Measurements from ENCODE around the gene ZNF319.

Gene ZNF319

DNA sequence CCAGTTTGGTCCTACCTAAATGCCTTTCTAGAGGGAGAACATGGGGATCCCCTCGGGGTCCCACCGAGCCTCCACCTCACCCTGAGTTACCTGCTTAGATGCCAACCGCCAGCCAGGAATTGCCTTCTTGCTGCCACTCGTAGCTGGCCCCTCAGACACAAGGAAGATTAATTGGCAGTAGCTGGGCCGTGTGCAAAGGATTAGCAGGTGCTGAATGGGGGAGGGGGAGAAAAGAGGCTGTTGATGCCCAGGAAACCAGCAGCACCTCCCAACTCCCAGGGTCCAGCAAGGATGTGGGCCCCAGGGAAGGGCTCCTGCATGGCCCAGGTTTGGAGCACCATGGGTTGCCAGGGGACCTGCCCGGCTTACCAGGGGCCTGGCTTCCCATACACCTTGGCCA, 29.5 kb downstream of the ZNF319 start, which contains the start of gene CNGB1:
Gene CNGB1 (minus strand): TSS at position 159 of the 400 bp plus-strand sequence. CDS start 3,842 bp downstream, outside the sequence.
- no peak for DNase-seq

DNA sequence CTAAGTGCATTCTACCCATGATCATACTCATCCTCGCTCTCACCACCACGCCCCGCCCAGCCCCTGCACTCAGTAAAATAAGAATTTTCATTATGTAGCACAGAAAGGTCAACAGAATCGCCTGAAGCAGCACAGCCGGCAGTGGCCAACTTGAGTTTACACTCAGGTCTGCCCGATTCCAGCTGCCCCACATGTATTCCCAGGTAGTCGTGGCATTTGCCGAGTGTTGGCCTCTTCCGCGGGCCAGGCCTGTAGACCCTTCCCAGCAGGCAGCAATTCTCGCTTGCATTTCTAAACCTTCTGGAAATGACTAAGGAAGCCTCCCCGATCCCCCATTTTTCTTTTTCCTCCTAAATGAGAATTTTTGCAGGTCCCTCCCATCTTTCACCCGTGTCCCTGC, 30.2 kb downstream of the ZNF319 start:
- no peak for DNase-seq

DNA sequence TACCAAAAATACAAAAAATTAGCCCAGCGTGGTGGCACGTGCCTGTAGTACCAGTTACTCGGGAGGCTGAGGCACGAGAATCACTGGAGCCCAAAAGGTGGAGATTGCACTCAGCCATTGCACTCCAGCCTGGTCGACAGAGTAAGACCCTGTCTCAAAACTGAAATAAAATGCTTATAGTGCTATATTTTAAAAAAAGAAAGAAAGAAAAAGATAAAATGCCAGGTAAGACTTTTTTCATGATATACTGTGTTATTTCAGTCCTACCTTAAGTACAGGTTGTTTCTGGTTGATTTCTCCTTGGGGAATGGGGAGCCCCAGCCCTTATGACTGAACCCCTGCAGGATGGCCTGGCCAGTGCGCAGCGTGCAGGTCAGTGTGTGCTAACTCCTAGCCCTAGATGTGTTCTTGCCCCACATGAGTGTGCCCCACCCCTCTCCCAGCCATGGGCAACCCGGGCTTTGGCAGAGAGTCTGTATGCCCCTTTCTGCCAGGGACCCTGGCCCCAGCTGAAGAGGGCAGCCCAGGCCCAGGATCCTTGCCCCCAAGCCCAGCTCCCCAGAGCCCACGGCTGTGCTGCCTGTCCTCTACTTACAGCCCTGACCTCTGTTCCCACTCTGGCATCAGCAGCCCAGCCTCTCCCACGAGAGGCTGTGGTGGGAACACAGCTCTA, 30.9 kb downstream of the ZNF319 start:
- no peak for DNase-seq

DNA sequence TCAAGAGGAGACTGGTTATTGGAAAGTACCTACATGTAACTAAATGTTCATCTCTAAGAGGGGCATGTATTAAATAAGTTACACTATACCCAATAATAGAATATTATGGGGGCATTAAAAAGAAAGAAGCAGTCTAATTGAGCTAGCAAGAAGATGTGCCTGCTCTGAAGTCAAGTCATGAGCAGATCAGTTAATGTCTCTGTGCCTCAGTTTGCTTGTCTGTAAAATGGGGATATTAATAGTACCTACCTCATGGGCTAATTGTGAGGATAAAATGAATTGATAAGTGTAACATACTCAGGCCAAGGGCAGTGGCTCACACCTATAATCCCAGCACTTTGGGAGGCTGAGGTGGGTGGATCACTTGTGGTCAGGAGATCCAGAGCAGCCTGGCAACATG, 32.6 kb downstream of the ZNF319 start:
- no peak for DNase-seq

DNA sequence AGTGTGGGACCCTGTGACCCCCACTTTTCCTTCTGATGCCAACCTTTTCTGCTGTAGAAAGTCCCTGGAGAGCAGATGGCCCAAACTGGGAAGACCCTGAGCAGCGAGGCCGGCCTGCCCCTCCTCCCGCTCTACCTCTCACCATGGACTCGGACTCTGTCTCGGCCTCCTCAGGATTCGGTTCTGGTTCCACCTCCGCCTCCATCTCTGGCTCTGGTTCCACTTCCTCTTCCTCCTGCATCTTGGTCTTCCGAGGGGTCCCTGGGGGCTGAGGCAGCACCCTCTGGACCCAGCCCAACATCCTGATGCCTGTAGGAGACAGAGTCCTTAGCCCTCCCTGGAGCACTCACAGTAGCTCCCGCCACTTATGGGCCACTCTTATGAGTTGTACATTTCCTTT, 33.5 kb downstream of the ZNF319 start:
- no peak for DNase-seq

DNA sequence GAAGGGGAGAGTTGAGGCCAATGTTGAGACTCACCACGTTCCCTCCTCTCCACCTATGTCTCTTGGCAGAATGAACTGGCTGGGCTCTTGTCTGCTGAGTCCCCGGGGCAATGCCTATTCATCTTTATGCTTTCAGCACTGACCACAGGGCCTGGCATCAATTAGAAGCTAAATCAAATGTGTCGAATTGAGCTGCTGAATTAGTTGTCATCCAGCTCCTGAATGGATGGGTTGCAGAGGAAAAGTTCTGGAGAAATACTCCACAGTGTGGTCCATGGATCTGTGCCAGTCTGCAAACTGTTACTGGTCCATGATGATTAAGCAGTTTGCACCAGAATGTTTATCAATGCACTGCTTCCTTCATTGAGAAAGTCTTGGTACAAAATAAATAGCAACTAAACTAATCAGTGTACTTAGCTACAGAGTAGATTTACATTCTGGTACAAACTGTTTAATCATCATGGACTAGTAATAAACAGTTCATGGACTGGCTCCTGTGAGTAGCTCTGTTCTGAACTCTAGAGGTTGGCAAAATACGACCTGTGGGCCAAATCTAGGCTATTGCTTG, 34.2 kb downstream of the ZNF319 start:
- DNase-seq = no peak

DNA sequence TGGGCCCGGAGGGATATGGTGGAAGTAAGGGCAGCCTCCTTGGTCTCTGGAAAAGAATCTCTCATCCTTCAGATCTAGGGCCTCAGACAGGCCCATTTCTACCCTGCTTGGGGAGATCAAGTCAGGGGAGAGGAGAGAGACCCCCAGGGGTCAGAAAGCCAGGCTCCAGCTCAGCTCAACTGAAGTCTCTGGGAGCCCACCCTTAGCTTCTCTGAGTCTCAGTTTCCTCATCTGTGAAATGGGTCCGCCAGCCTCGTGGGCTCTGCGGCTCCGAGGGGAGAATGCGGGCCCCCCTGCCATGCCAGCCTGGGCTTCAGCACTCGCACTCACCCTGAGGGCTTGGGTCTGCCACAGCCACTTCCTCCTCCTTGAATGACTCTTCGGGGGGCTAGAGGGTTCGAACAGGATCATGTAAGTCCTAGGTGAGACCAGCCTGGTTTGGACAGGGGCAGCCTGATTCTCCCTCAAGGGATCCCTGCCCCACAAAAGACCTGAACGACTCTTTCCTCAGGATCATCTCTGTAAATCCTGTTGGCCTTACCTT, 36.2 kb downstream of the ZNF319 start:
- DNase-seq = no peak

DNA sequence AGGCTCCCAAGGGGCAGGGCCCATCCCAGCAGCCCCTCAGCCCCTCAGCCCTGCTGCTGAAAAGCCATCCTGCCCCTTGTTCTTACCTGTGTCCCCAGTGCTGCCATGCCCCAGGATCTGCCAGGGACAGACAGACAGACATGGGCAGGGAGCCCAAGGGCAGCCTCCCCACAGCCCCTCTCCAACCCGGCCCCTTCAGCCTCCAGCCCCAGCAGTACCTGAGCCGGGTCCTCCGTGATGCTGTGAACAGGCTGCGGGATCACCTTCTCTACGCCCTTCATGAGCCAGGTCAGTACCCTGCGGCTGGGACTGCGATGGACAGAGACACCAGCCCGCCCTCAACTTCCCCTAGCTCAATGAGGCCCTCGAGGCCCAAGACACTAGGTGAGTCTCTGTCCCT, 37.7 kb downstream of the ZNF319 start:
- no peak for DNase-seq

DNA sequence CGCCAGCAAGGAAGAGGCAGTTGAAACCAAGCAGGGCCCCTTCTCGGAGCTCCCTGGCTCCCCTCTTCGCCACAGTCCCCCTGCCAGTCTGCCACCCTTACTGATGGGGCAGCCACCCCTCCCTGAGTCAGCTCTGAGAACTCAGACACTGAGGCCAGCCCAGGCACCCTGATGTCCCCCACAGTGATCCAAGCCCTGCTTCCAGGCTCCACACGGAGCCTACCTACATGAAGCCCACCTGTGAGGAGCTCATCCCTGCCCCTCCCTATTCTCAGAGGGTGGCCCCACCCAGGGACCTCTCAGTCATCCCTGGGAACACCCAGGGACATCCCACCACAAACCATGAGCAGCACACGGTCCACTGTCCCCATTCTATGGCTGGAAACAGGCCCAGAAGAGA, 38.4 kb downstream of the ZNF319 start:
- no peak for DNase-seq

DNA sequence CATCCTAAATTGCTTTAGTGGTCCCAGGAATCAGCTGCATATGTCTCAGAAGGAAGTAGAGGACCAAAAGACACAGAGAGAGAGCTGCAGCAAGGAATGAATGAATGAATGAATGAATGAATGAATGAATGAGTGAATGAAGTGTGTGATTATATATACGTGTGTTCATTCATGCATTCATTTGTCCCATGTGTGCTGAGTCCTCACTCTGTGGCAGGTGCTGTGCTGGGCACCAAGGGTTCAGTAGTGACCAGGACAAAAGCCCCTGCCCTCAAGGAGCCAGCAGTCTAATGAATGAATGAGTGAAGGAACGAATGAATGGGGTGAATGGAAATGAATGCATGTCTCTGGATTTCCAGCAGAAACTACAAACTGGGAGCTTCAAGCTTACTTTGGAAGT, 38.9 kb downstream of the ZNF319 start:
- DNase-seq = no peak

DNA sequence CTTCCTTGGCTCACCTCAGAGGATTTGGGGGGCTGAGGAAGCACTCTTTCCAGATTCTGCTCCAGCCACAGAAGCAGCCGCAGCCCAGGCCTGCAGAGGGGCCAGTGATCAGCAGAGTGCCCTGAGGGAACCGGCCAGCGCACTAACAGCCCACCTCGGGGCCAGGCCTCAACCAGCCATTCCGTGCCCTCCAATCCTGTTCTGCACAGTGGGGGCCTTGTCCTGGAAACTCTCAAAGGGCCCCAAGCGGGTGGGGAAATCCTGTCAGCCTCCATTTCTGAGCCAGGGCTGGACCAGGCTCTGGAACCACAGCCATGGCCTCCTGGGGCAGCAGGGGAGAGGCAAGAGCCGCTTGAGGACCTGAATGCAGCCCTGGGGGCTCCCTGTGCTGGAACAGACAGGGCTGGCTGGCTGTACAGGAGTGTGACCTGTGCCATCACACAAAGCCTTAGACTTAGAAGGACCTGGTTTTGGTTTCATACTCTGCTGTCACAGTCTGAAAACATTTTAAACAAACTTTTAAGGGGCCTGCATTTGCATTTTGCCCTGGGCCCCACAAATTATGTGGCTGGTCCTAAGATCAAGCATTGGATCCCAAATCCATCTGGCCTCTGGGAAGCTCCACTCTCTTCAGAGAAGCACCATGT, 39.5 kb downstream of the ZNF319 start:
- no peak for DNase-seq

DNA sequence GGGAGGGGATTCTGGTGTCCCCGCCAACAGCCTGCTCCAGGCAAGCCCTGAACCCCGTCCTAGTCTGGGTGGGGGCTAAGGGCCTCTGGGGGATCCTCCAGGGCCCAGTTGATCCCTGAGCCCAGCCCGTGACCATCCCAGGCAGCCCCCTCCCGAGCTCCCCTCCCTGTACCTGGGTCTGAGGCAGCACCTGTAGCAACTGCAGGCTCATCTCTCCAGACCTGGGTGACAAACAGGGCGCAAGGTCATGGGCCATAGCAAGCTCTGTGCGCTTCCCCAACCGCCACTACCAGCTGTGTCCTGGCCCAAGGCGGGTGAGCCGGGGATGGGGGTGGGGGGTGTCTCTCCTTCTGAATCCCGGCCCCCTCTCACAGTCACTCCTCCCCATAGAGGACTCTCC, 40.2 kb downstream of the ZNF319 start:
- no peak for DNase-seq

DNA sequence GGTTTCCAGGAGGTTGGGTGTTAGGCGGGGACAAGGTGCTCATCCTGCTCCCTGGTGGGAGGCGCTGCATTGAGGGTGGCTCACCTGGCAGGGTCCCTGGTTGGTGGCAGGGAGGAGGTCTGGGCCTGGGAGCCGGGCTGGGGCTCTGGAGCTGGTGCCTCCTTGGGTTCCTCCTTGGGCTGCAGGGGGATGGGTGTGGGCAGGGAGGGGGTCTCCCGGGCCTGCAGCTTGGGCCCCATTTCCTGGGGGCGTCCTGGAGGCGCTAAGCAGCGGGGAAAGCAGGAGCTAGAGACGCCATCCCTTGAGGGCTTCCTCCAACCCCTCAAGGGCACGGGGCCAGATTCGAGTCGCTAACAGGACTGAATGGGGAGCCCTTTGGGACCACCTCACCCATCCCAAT, 40.7 kb downstream of the ZNF319 start:
- no peak for DNase-seq

DNA sequence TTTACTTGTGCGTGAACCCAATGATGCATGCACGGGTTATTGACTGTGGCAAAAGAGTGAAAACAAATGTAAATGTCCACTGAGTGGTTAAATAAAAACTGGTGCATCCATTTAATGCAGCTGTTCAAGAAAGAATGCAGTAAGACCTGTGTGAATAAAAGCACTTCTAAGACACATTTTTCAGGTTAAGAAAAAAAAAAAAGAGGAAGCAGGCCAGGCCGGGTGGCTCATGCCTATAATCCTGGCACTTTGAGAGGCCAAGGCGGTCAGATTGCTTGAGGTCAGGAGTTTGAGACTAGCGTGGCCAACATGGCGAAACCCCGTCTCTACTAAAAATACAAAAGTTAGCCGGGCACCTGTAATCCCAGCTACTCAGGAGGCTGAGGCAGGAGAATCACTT, 41.4 kb downstream of the ZNF319 start:
- no peak for DNase-seq

DNA sequence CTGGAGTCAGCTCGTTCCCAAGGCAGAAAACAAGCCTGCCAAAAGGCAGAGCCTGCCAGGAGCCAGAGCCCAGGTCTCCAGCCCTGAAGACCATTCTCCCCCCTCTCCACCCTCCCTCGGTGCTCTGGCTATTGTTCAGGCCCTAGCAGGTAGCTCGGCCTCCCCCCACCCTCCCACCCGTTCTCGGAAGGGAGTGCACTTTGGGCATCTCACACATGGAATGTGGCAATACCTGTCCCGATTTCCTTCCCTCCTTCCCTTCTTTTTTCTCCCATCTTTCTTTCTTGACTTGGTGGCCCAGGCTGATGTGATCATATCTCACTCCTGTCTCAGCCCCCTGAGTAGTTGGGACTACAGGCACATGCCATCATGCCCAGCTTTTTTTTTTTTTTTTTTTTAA, 41.9 kb downstream of the ZNF319 start:
- DNase-seq = no peak

DNA sequence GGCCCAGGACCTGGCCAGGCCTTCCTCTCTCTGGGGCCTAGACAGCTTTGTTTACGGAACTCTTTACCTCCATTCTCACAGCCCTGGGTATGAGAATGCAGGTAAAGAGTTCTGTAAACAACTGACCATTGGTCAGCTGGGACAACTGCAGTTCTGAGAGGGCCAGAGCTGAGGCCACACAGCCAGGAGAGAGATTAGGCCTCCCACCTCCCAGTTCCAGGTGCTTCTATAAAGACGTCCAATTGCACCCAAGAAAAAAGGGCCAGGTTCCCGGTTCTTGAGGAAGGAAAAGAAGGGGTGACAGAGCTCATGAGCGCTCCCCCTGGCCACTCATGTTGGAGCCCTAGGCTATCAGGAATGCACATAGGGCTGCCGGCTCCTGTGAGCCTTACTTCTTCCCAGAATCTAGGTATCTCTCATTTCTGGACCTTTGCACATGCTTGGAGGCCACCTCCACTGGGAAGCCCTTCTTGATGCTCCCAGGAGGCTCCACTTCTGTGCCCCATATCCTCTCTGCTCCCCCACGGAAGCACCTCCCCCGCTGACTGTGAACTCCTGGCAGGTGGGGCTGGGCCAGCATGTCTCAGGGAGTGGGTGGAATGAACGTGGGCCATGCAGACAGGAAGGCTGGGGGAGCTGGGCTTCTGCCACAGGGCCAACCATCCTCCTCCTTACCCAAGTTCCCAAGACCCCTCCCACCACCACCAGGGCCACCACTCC, 42.6 kb downstream of the ZNF319 start:
- no peak for DNase-seq

DNA sequence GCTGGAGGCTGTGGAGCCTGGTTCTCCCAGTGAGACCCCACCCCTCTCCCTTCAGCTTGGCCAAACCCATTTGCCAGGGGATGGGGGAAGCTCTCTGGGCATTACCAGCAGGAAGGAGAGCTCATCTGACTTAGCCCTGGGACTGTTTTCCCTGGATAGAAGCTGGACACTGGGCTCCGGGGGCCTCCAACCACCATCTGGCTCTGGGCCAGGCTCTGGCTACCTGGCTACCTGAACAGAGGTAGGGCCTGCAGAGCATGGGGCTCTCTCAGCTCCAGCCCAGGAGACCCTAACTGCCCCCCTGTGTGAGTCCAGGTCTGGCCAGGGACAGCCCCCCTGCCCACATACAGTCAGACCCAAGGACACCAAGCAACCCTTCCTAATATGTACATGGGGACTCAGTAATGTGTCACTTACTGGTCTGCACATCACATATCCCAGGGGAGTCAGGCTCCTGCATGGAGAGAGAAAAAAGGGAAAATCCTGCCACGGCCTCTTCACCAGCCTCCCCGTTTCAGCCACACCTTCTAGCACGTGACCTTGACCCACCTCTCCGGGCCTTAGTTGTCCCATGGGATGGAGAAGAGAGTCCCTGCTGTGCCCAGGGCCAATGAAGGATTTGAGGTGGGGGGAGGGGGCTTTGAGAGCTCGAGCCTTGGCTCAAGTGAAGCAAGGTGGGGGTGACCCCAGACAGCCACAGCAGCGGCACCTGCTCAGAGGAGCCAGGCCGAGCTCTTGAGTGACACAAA, 43.4 kb downstream of the ZNF319 start:
- no peak for DNase-seq

DNA sequence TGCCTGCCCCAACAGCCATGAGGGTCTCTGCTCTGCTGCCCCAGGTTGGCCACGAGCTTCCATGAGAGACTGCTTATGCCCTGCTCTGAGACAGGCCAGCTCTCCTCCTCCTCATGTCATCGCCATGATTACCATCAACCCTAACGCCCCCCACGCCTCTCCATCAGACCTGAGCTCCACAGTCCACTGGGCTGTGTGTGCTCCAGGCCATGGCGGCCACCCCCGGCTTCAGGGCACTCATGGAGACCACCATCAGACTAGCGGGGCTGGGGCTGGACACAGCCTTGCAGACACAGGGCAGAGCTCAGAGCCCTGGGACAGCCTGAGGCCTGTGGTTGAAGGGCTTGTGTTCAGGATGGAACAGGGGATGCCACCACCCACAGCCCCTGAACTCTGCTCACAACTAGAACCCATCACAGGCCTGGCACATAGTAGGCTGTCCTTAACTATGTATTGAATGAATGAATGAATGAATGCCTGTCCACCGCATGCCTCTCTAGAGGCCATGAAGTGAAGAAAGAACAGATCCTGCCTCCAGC, 44.1 kb downstream of the ZNF319 start:
- no peak for DNase-seq

DNA sequence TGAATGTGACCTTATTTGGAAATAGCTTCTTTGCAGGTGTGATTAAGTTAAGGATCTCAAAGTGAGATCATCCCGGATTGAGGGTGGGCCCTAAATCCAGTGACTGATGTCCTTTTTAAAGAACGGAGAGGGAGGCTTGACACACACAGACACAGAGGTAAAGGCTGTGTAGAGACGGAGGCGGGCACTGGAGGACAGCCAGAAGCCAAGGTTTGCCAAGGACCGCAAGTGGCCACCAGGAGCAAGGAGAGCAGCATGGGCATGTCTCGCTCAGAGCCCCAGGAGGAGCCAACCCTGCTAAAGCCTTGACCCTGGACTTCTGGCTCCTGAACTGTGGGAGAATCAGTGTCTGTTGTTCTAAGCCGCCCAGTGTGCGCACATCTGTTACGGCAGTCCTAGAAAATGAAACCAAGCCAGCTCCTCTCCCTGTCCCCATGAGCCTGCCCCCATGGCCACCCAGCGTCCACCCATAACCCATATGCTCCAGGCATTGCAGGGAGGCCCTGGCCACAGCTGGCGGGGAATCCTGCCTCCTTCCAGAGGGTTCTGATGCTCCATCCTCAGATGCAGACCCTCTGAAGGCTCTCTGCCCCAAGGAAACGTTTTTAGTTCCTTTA, 44.8 kb downstream of the ZNF319 start:
- DNase-seq = no peak

DNA sequence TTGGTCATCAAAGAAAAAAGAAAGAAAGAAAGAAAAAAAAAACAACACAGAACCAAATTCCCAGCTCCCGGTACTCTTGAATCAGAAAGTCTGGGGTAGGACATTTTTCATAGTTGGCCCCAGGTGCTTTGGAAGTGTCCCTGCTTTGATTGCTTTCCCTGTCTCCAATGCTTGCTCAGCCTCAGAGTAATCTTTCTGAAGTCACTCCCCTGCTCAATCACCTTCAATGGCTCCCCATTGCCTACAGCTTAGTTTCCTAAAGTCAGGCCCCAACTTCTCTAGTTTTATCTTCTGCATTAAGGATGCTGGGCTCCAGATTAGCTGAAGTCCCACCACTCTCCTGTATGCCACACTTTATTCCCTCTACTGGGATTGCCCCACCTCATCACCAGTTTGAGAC, 46.6 kb downstream of the ZNF319 start:
- no peak for DNase-seq

DNA sequence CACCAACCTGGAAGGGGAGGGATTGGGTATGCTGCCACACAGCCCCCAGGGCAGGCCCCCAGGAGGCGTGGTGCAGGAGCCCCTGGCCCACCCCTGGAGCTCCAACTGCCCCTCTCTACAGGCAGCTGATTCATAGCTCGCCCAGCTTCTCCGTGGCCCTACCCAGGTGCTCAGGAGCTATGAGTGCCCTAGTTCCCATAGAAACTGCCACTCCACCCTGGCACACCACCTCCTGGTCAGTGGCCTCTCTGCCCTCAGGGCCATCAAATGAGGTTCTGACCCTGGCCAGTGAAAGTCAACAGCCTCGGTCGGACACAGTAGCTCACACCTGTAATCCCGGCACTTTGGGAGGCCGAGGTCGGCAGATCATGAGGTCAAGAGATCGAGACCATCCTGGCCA, 47.6 kb downstream of the ZNF319 start:
- DNase-seq = no peak
